GM12878 (cell line): Measurements from ENCODE around the gene TENT4B. TPM values are rescaled to one million over a fixed set of nuclear protein-coding genes. Genes with fewer than 3 reads are reported as not detected.

Experiments used
- ETV6 ChIP-seq, 2 experiments: fragments of 450-650 bp in 1 of 2; IDR thresholded peaks in 1 of 2; conservative IDR thresholded peaks in 1 of 2; 2 replicates each; pipeline ENCODE4 v1.6.1; 2014; ENCODE audit warnings: antibody characterized with exemption in 1 of 2, borderline replicate concordance in 1 of 2, low read depth in 1 of 2, mild to moderate bottlenecking in 1 of 2, moderate library complexity in 1 of 2
- IRF4 ChIP-seq: IDR thresholded peaks from 2 replicates; pipeline ENCODE4 v1.6.1; 2011; ENCODE audit warnings: low read depth, low read length
- LARP7 ChIP-seq: fragments of 450-650 bp; IDR thresholded peaks from 2 replicates; pipeline ENCODE4 v1.6.1; 2017; ENCODE audit warnings: mild to moderate bottlenecking
- MLLT1 ChIP-seq: fragments of 450-650 bp; IDR thresholded peaks from 2 replicates; pipeline ENCODE4 v1.6.1; 2016; ENCODE audit warnings: mild to moderate bottlenecking
- MTA3 ChIP-seq: IDR thresholded peaks from 2 replicates; pipeline ENCODE4 v1.6.1; 2012; ENCODE audit warnings: low read length, inconsistent platforms, borderline replicate concordance
- POLR2AphosphoS5 ChIP-seq: IDR thresholded peaks from 2 replicates; pipeline ENCODE4 v1.6.1; 2011; ENCODE audit warnings: mild to moderate bottlenecking, low read length, inconsistent platforms
- SMAD1 ChIP-seq: fragments of 450-650 bp; IDR thresholded peaks from 2 replicates; pipeline ENCODE4 v1.6.1; 2018; ENCODE audit warnings: mild to moderate bottlenecking, low read depth; ENCODE audit not compliant: partially characterized antibody
- SREBF1 ChIP-seq: IDR thresholded peaks from 2 replicates; pipeline ENCODE4 v1.6.1; 2012; ENCODE audit warnings: mild to moderate bottlenecking, low read length
- WRNIP1 ChIP-seq: IDR thresholded peaks from 2 replicates; pipeline ENCODE4 v1.6.1; 2011; ENCODE audit warnings: low read depth, low read length, improper control_type of control experiment, borderline replicate concordance
- ZSCAN29 ChIP-seq: fragments of 450-650 bp; IDR thresholded peaks from 2 replicates; pipeline ENCODE4 v1.6.1; 2017; ENCODE audit warnings: mild to moderate bottlenecking, moderate library complexity
- polyA plus RNA-seq, 11 experiments: library from polyadenylated mRNA; depleted of rRNA in 4 of 11; unstranded in 6 of 11; stranded (reverse) in 5 of 11; fragments of >200 nt; fragmentation: Nextera tagmentation in 4 of 11; fragmentation: Illumina TruSeq in 1 of 11; extraction: Ambion mirVana in 4 of 11; extraction: Trizol in 1 of 11; gene quantifications; 1 replicate in 1 of 11; 2 replicates in 10 of 11; pipeline versions ENCODE4 v1.2.1 to v1.2.3, GENCODE V29; 2011 to 2016; ENCODE audit warnings: inconsistent platforms in 2 of 11, missing spikeins in 2 of 11, low read depth in 1 of 11
- total RNA-seq, 4 experiments: library from RNA; depleted of rRNA in 3 of 4; stranded (reverse); fragments of >200 nt in 3 of 4; fragmentation: Illumina TruSeq in 1 of 4; extraction: Trizol in 1 of 4; gene quantifications; 2 replicates each; pipeline versions ENCODE4 v1.2.1 to v1.2.3, GENCODE V29; 2013 to 2021
- TF ChIP-seq, protein P1 (sequence below): IDR thresholded peaks from 2 replicates; pipeline ENCODE4 v1.6.1; 2011; ENCODE audit warnings: low read depth, mild to moderate bottlenecking, low read length, moderate library complexity, borderline replicate concordance; ENCODE audit errors: extremely low read depth
- TF ChIP-seq, protein P2 (sequence below): fragments of 450-650 bp; IDR thresholded peaks from 2 replicates; pipeline ENCODE4 v1.6.1; 2017; ENCODE audit warnings: mild to moderate bottlenecking, moderate library complexity
- TF ChIP-seq, protein P3 (sequence below): fragments of 450-650 bp; IDR thresholded peaks from 2 replicates; pipeline ENCODE4 v1.6.1; 2016; ENCODE audit warnings: mild to moderate bottlenecking

Gene TENT4B
- total and polyA plus RNA-seq, 10 of the 15 experiments (the other 5 are each of a cell fraction or from before 2014, with no cell fraction given): 4.4 to 16.7 (median 10.8) TPM

GRCh38 chr16:50257876-50258275, 104.8 kb downstream of the TENT4B start (continued):
- TF ChIP-seq ETV6 (conservative IDR thresholded peaks at IDR 0.05 in 1 of 2, IDR thresholded peaks at IDR 0.05 in 1 of 2; ENCODE audit: borderline replicate concordance in 1 of 2, low read depth in 1 of 2) (no peak), LARP7 (no peak), SREBF1 (no peak), MLLT1 (no peak), POLR2AphosphoS5 (no peak), WRNIP1 (no peak), SMAD1 (no peak), IRF4 (no peak), MTA3 (no peak), ZSCAN29 (no peak)
- TF ChIP-seq, protein P1, sequence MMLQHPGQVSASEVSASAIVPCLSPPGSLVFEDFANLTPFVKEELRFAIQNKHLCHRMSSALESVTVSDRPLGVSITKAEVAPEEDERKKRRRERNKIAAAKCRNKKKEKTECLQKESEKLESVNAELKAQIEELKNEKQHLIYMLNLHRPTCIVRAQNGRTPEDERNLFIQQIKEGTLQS: no peak
- TF ChIP-seq, protein P2, sequence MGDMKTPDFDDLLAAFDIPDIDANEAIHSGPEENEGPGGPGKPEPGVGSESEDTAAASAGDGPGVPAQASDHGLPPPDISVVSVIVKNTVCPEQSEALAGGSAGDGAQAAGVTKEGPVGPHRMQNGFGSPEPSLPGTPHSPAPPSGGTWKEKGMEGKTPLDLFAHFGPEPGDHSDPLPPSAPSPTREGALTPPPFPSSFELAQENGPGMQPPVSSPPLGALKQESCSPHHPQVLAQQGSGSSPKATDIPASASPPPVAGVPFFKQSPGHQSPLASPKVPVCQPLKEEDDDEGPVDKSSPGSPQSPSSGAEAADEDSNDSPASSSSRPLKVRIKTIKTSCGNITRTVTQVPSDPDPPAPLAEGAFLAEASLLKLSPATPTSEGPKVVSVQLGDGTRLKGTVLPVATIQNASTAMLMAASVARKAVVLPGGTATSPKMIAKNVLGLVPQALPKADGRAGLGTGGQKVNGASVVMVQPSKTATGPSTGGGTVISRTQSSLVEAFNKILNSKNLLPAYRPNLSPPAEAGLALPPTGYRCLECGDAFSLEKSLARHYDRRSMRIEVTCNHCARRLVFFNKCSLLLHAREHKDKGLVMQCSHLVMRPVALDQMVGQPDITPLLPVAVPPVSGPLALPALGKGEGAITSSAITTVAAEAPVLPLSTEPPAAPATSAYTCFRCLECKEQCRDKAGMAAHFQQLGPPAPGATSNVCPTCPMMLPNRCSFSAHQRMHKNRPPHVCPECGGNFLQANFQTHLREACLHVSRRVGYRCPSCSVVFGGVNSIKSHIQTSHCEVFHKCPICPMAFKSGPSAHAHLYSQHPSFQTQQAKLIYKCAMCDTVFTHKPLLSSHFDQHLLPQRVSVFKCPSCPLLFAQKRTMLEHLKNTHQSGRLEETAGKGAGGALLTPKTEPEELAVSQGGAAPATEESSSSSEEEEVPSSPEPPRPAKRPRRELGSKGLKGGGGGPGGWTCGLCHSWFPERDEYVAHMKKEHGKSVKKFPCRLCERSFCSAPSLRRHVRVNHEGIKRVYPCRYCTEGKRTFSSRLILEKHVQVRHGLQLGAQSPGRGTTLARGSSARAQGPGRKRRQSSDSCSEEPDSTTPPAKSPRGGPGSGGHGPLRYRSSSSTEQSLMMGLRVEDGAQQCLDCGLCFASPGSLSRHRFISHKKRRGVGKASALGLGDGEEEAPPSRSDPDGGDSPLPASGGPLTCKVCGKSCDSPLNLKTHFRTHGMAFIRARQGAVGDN: no peak
- TF ChIP-seq, protein P3, sequence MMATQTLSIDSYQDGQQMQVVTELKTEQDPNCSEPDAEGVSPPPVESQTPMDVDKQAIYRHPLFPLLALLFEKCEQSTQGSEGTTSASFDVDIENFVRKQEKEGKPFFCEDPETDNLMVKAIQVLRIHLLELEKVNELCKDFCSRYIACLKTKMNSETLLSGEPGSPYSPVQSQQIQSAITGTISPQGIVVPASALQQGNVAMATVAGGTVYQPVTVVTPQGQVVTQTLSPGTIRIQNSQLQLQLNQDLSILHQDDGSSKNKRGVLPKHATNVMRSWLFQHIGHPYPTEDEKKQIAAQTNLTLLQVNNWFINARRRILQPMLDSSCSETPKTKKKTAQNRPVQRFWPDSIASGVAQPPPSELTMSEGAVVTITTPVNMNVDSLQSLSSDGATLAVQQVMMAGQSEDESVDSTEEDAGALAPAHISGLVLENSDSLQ: no peak
